Endothelial cell of umbilical vein (primary cell): ENCODE results near the gene KIAA1217. TPM values are rescaled to one million over a fixed set of nuclear protein-coding genes. Genes with fewer than 3 reads are reported as not detected.

Experiments used
- BruUV-seq: library from RNA; stranded (reverse); fragments of 400-500 nt; replicated peaks from 2 replicates; lab custom pipeline; 2021; lab: Mats Ljungman, UMichigan
- CTCF ChIA-PET: fragments of 300-600, 350-600 bp; sonication (Branson Sonifier 250); formaldehyde crosslinking; loops from one replicate; lab custom pipeline; 2021; ENCODE audit warnings: antibody characterized with exemption, inconsistent platforms; lab: Charles Lee
- POLR2A ChIA-PET: fragments of 300-600, 350-600 bp; sonication (Branson Sonifier 250); formaldehyde crosslinking; loops from one replicate; lab custom pipeline; 2021; ENCODE audit warnings: antibody characterized with exemption, inconsistent platforms; lab: Charles Lee
- DNase-seq: peaks from one replicate; pipeline ENCODE4 v3.0.0-alpha.2; 2011; ENCODE audit warnings: low read depth, low spot score
- FAIRE-seq: peaks from 2 replicates; lab custom pipeline; 2011; peaks lifted over from hg19 to GRCh38; lab: Jason Lieb, UNC
- H2AFZ ChIP-seq: 2 replicates; pipeline ENCODE4 v1.6.0; 2012; ENCODE audit warnings: low read depth, low read length, control low read depth, inconsistent platforms
- H3K27ac ChIP-seq: 2 replicates; pipeline ENCODE4 v1.5.1; 2011; ENCODE audit warnings: low read depth, mild to moderate bottlenecking, control low read depth, low read length, moderate library complexity; ENCODE audit not compliant: insufficient read depth
- H3K27me3 ChIP-seq, 2 experiments: 2 replicates each; pipeline versions ENCODE4 v1.6.0 to v1.6.1; 2011; ENCODE audit warnings: low read length in 2 of 2, mixed read lengths in 1 of 2; ENCODE audit not compliant: control insufficient read depth in 2 of 2, insufficient read depth in 2 of 2
- H3K36me3 ChIP-seq, 2 experiments: 2 replicates in 1 of 2; 3 replicates in 1 of 2; pipeline ENCODE4 v1.5.1; 2011; ENCODE audit warnings: low read length in 2 of 2, mild to moderate bottlenecking in 1 of 2, moderate library complexity in 1 of 2; ENCODE audit not compliant: control insufficient read depth in 2 of 2, insufficient read depth in 2 of 2; ENCODE audit errors: extremely low read depth in 1 of 2
- H3K4me1 ChIP-seq: 3 replicates; pipeline ENCODE4 v1.5.1; 2011; ENCODE audit warnings: mild to moderate bottlenecking, low read length; ENCODE audit not compliant: control insufficient read depth, insufficient read depth; ENCODE audit errors: extremely low read depth
- H3K4me2 ChIP-seq: 2 replicates; pipeline ENCODE4 v1.6.1; 2011; ENCODE audit warnings: low read length, control low read depth, mixed read lengths; ENCODE audit not compliant: insufficient read depth
- H3K4me3 ChIP-seq, 3 experiments: fragments of 200-600 bp in 1 of 3; sonication (generic), shearing (Covaris generic) in 1 of 3; replicated peaks in 1 of 3; 2 replicates each; pipeline ENCODE4 v1.5.1; 2011 to 2016; ENCODE audit warnings: control low read depth in 3 of 3, low read length in 3 of 3, mild to moderate bottlenecking in 2 of 3, inconsistent platforms in 1 of 3, low read depth in 1 of 3, moderate library complexity in 1 of 3; ENCODE audit not compliant: insufficient read depth in 1 of 3
- H3K79me2 ChIP-seq: 2 replicates; pipeline ENCODE4 v1.6.0; 2012; ENCODE audit warnings: low read length, inconsistent platforms; ENCODE audit not compliant: control insufficient read depth, insufficient read depth
- H3K9ac ChIP-seq: replicated peaks from 2 replicates; pipeline ENCODE3; 2011; ENCODE audit warnings: low read length, control low read depth; ENCODE audit not compliant: insufficient read depth; ENCODE audit errors: extremely low read depth
- H3K9me1 ChIP-seq: replicated peaks from 3 replicates; pipeline ENCODE4 v1.6.0; 2011; ENCODE audit warnings: mild to moderate bottlenecking, low read length; ENCODE audit not compliant: control insufficient read depth, insufficient read depth; ENCODE audit errors: extremely low read depth
- H3K9me3 ChIP-seq: replicated peaks from 2 replicates; pipeline ENCODE4 v1.5.1; 2012; ENCODE audit warnings: low read length, inconsistent platforms; ENCODE audit not compliant: control insufficient read depth, insufficient read depth
- H4K20me1 ChIP-seq: replicated peaks from 2 replicates; pipeline ENCODE3; 2011; ENCODE audit warnings: mild to moderate bottlenecking, low read length; ENCODE audit not compliant: control insufficient read depth, insufficient read depth; ENCODE audit errors: extremely low read depth
- CTCF ChIP-seq, 2 donors: IDR thresholded peaks; 1 replicate in 1 of 2; 2 replicates in 1 of 2; pipeline ENCODE4 v1.5.1; 2011; ENCODE audit warnings: low read length in 2 of 2, mild to moderate bottlenecking in 2 of 2, moderate library complexity in 2 of 2, control low read depth in 1 of 2, inconsistent platforms in 1 of 2, low read depth in 1 of 2; ENCODE audit not compliant: insufficient read depth in 1 of 2; ENCODE audit errors: extremely low read depth in 1 of 2
- EZH2 ChIP-seq: IDR thresholded peaks from 2 replicates; pipeline ENCODE4 v1.6.1; 2012; ENCODE audit warnings: borderline replicate concordance, low read depth, mild to moderate bottlenecking, moderate library complexity, low read length, inconsistent platforms; ENCODE audit not compliant: severe bottlenecking
- FOS ChIP-seq: IDR thresholded peaks from 2 replicates; pipeline ENCODE4 v1.6.1; 2011; ENCODE audit warnings: mild to moderate bottlenecking, low read length, moderate library complexity, borderline replicate concordance; ENCODE audit not compliant: insufficient read depth
- GATA2 ChIP-seq: IDR thresholded peaks from 2 replicates; pipeline ENCODE4 v1.7.0; 2011; ENCODE audit warnings: low read depth, mild to moderate bottlenecking, moderate library complexity, mixed read lengths, low read length; ENCODE audit not compliant: insufficient read length, insufficient read depth
- JUN ChIP-seq: IDR thresholded peaks from 2 replicates; pipeline ENCODE4 v1.6.1; 2011; ENCODE audit warnings: borderline replicate concordance, low read depth; ENCODE audit not compliant: insufficient read length, insufficient read depth
- MAX ChIP-seq: IDR thresholded peaks from 2 replicates; pipeline ENCODE4 v1.6.1; 2011; ENCODE audit not compliant: insufficient read depth, insufficient read length
- MYC ChIP-seq: IDR thresholded peaks from one replicate; pipeline ENCODE4 v1.6.1; 2011; ENCODE audit warnings: mild to moderate bottlenecking, low read depth, low read length
- POLR2A ChIP-seq: IDR thresholded peaks from 2 replicates; pipeline ENCODE4 v1.6.1; 2012; ENCODE audit warnings: low read depth, mild to moderate bottlenecking, control low read depth, low read length
- POLR2AphosphoS5 ChIP-seq: IDR thresholded peaks from 2 replicates; pipeline ENCODE4 v1.6.1; 2012; ENCODE audit warnings: low read depth, mild to moderate bottlenecking, control low read depth, low read length, moderate library complexity; ENCODE audit not compliant: insufficient read depth
- dilution Hi-C: fragments of 300-500 bp; cut with MboI; formaldehyde crosslinking; loops from one replicate; pipeline ENCODE4 v1.15.0; 2019; ENCODE audit warnings: low sequenced_read_pairs; ENCODE audit not compliant: extremely low pct_ligation_motif_present
- intact Hi-C: fragments of 100-400 bp; cut with micrococcal nuclease; formaldehyde crosslinking; loops from one replicate; pipeline ENCODE4 v1.10.0; 2022
- polyA plus RNA-seq, 4 experiments: library from polyadenylated mRNA; depleted of rRNA in 3 of 4; stranded (reverse) in 3 of 4; unstranded in 1 of 4; fragments of >200 nt; gene quantifications; 2 replicates each; pipeline versions ENCODE4 v1.2.1 to v1.2.3, GENCODE V29; 2011 to 2012; ENCODE audit warnings: missing spikeins in 1 of 4
- total RNA-seq: library from RNA; stranded (reverse); gene quantifications from 2 replicates; pipeline ENCODE4 v1.2.3, GENCODE V29; 2021

The KIAA1217 gene
- total and polyA plus RNA-seq, 2 donors (not counting 3 experiments of a cell fraction or from before 2014, with no cell fraction given) = 0.83 to 10.3 TPM

- BruUV-seq = no TSS peak
- H2AFZ ChIP-seq = no peak overlapping the region
- no peaks in the 10 kb centered on the region for H4K20me1 ChIP-seq
- H3K4me2 ChIP-seq = no peak overlapping the region
- no peak for DNase-seq
- H3K9ac ChIP-seq = no peak overlapping the region
- no peaks in the 10 kb centered on the region for H3K79me2 ChIP-seq
- H3K27ac ChIP-seq = no peak overlapping the region
- H3K9me1 ChIP-seq = no peaks in the 10 kb centered on the region
- CTCF ChIA-PET = interaction anchor here (1.3 kb wide), 1 partner anchor 101 kb away, joined by 3 read pairs; no protein-coding TSS in a partner anchor
- H3K4me3 ChIP-seq = no peak overlapping the region
- H3K9me3 ChIP-seq = no peaks in the 10 kb centered on the region
- POLR2A ChIA-PET = no interaction called here
- no peaks in the 10 kb centered on the region for H3K36me3 ChIP-seq
- no peaks in the 10 kb centered on the region for H3K4me1 ChIP-seq
- H3K27me3 ChIP-seq = no peaks in the 10 kb centered on the region
- TF ChIP-seq GATA2 (no peak), POLR2A (no peak), CTCF (IDR thresholded peaks at IDR 0.05; ENCODE audit: extremely low read depth in 1 of 2, insufficient read depth in 1 of 2, low read depth in 1 of 2, low read length in 2 of 2) (no peak), MAX (no peak), POLR2AphosphoS5 (no peak), EZH2 (no peak), MYC (no peak), FOS (no peak), JUN (no peak)
- dilution Hi-C loops (no loop called here), intact Hi-C loops (no loop called here)
- no peak for FAIRE-seq
Measured at GRCh38 chr10:24417053-24417452, 208.1 kb downstream of the KIAA1217 start.
